Activated CD4-positive, CD25-positive, alpha-beta regulatory T cell treated with anti-CD3 and anti-CD28 coated beads, Interleukin-2, amount 50 U/mL, for 16 hours (primary cell): Measurements from ENCODE around the gene CAPN2.

Experiments
- DNase-seq: peaks from one replicate; pipeline ENCODE4 v3.0.0-alpha.2; 2020; ENCODE audit warnings: low read depth, low spot score

CAPN2 gene

GRCh38 chr1:223702735-223703667, 9.3 kb upstream of the CAPN2 start:
- DNase-seq, result no peak

- no peak for DNase-seq
Observed at GRCh38 chr1:223703668-223704013, 8.7 kb upstream of the CAPN2 start.

- DNase-seq, result no peak
Observed at GRCh38 chr1:223704921-223705878, 7.1 kb upstream of the CAPN2 start.

- DNase-seq, result no peak
Observed at GRCh38 chr1:223706077-223706973, 6.0 kb upstream of the CAPN2 start.

- DNase-seq, result no peak
Observed at GRCh38 chr1:223707256-223708000, 4.9 kb upstream of the CAPN2 start.

- no peak for DNase-seq
Observed at GRCh38 chr1:223708001-223708359, 4.4 kb upstream of the CAPN2 start.

GRCh38 chr1:223708651-223709268, 3.6 kb upstream of the CAPN2 start:
- DNase-seq, result no peak

GRCh38 chr1:223709598-223709997, 2.7 kb upstream of the CAPN2 start:
- no peak for DNase-seq

- DNase-seq, result no peak
Observed at GRCh38 chr1:223710179-223711133, 1.9 kb upstream of the CAPN2 start.

- DNase-seq, result no peak
Observed at GRCh38 chr1:223711173-223711572, 1.2 kb upstream of the CAPN2 start.

GRCh38 chr1:223711747-223712193, 569 bp upstream of the CAPN2 start:
- DNase-seq, result no peak

- DNase-seq, result no peak
Observed at GRCh38 chr1:223712850-223713474, 623 bp downstream of the CAPN2 start.

GRCh38 chr1:223713546-223714420, 1.4 kb downstream of the CAPN2 start:
- DNase-seq, result no peak

GRCh38 chr1:223714421-223714724, 2.0 kb downstream of the CAPN2 start:
- DNase-seq, result no peak

- DNase-seq, result no peak
Observed at GRCh38 chr1:223714849-223715603, 2.7 kb downstream of the CAPN2 start.

- no peak for DNase-seq
Observed at GRCh38 chr1:223715604-223716172, 3.3 kb downstream of the CAPN2 start.
